CD14-positive monocyte (primary cell): ENCODE results near the gene ABHD10. TPM values are rescaled to one million over a fixed set of nuclear protein-coding genes. Genes with fewer than 3 reads are reported as not detected.

Source experiments
- DNase-seq, 3 donors: peaks; one replicate each; pipeline ENCODE4 v3.0.0-alpha.2; 2011 to 2022
- H2AFZ ChIP-seq: 2 replicates; pipeline ENCODE4 v1.6.0; 2012; ENCODE audit warnings: mild to moderate bottlenecking, low read depth, low read length, inconsistent platforms; ENCODE audit not compliant: insufficient read depth, poor library complexity, severe bottlenecking
- H3K27ac ChIP-seq, 2 donors: 1 replicate in 1 of 2; 2 replicates in 1 of 2; pipeline ENCODE4 v1.5.1; 2012 to 2013; ENCODE audit warnings: low read length in 2 of 2, control low read depth in 1 of 2, inconsistent platforms in 1 of 2, low read depth in 1 of 2, mild to moderate bottlenecking in 1 of 2
- H3K27me3 ChIP-seq, 2 donors: one replicate each; pipeline versions ENCODE4 v1.6.0 to v1.6.1; 2011 to 2013; ENCODE audit warnings: low read length in 2 of 2; ENCODE audit not compliant: control insufficient read depth in 2 of 2, insufficient read depth in 2 of 2
- H3K36me3 ChIP-seq, 2 donors: replicated peaks in 1 of 2; 1 replicate in 1 of 2; 2 replicates in 1 of 2; pipeline versions ENCODE4 v1.5.1 to v1.6.1; 2012 to 2013; ENCODE audit warnings: low read length in 2 of 2, control low read depth in 1 of 2, inconsistent platforms in 1 of 2, mild to moderate bottlenecking in 1 of 2; ENCODE audit not compliant: insufficient read depth in 2 of 2, control insufficient read depth in 1 of 2
- H3K4me1 ChIP-seq, 2 donors: 1 replicate in 1 of 2; 2 replicates in 1 of 2; pipeline versions ENCODE4 v1.5.1 to v1.6.1; 2012 to 2013; ENCODE audit warnings: low read length in 2 of 2, control low read depth in 1 of 2, inconsistent platforms in 1 of 2, mild to moderate bottlenecking in 1 of 2, moderate library complexity in 1 of 2; ENCODE audit not compliant: insufficient read depth in 2 of 2, control insufficient read depth in 1 of 2
- H3K4me2 ChIP-seq: replicated peaks from 2 replicates; pipeline ENCODE3; 2012; ENCODE audit warnings: low read length, moderate library complexity, mild to moderate bottlenecking; ENCODE audit not compliant: poor library complexity, severe bottlenecking; ENCODE audit errors: extremely low read depth
- H3K4me3 ChIP-seq, 3 experiments: fragments of 200-600 bp in 1 of 3; sonication (generic) in 1 of 3; replicated peaks in 1 of 3; 1 replicate in 2 of 3; 2 replicates in 1 of 3; pipeline ENCODE4 v1.5.1; 2011 to 2013; ENCODE audit warnings: low read length in 3 of 3, mild to moderate bottlenecking in 3 of 3, control low read depth in 2 of 3, low read depth in 2 of 3, inconsistent platforms in 1 of 3, moderate library complexity in 1 of 3
- H3K79me2 ChIP-seq: 2 replicates; pipeline ENCODE4 v1.6.0; 2012; ENCODE audit warnings: mild to moderate bottlenecking, control low read depth, inconsistent platforms, low read length, moderate library complexity; ENCODE audit not compliant: insufficient read depth
- H3K9ac ChIP-seq: 2 replicates; pipeline ENCODE4 v1.6.0; 2017; ENCODE audit warnings: low read length, mild to moderate bottlenecking; ENCODE audit not compliant: insufficient read depth, poor library complexity, severe bottlenecking
- H3K9me3 ChIP-seq, 2 donors: replicated peaks in 1 of 2; 1 replicate in 1 of 2; 2 replicates in 1 of 2; pipeline versions ENCODE4 v1.5.1 to v1.6.1; 2012 to 2013; ENCODE audit warnings: low read length in 2 of 2, control low read depth in 1 of 2; ENCODE audit not compliant: control insufficient read depth in 1 of 2, insufficient read depth in 1 of 2
- H4K20me1 ChIP-seq: 2 replicates; pipeline ENCODE4 v1.6.0; 2012; ENCODE audit warnings: mild to moderate bottlenecking, low read length, control low read depth, moderate library complexity; ENCODE audit not compliant: insufficient read depth
- H3K27ac Mint-ChIP-seq, 7 donors: one replicate each; pipeline ENCODE4 v1.8.0; 2020; ENCODE audit warnings: mild to moderate bottlenecking in 7 of 7, mixed read lengths in 7 of 7, moderate library complexity in 6 of 7, inconsistent platforms in 2 of 7
- H3K27me3 Mint-ChIP-seq, 3 donors: one replicate each; pipeline ENCODE4 v1.8.0; 2021 to 2022; ENCODE audit warnings: low read depth in 3 of 3, mild to moderate bottlenecking in 3 of 3, mixed read lengths in 3 of 3, moderate library complexity in 3 of 3, inconsistent platforms in 1 of 3
- H3K36me3 Mint-ChIP-seq, 2 donors: one replicate each; pipeline ENCODE4 v1.8.0; 2020; ENCODE audit warnings: mixed read lengths in 2 of 2, inconsistent platforms in 1 of 2, mild to moderate bottlenecking in 1 of 2
- H3K4me1 Mint-ChIP-seq: one replicate; pipeline ENCODE4 v1.8.0; 2020; ENCODE audit warnings: mild to moderate bottlenecking, mixed read lengths
- H3K4me3 Mint-ChIP-seq, 2 donors: one replicate each; pipeline ENCODE4 v1.8.0; 2020; ENCODE audit warnings: mild to moderate bottlenecking in 2 of 2, mixed read lengths in 2 of 2, moderate library complexity in 1 of 2
- H3K9me3 Mint-ChIP-seq, 7 donors: one replicate each; pipeline ENCODE4 v1.8.0; 2020 to 2022; ENCODE audit warnings: mixed read lengths in 7 of 7, mild to moderate bottlenecking in 6 of 7, moderate library complexity in 6 of 7, inconsistent platforms in 2 of 7
- WGBS: methylation state at CpG from one replicate; pipeline ENCODE4 v1.1.5; 2013; ENCODE audit warnings: missing lambda C conversion rate; ENCODE audit not compliant: insufficient coverage; 5-methylcytosine and 5-hydroxymethylcytosine counted together
- intact Hi-C, 2 donors: fragments of 100-400 bp; cut with micrococcal nuclease; formaldehyde crosslinking; loops; one replicate each; pipeline versions ENCODE4 v1.15.0 to v1.15.1; 2023
- polyA plus RNA-seq, 3 donors: library from polyadenylated mRNA; depleted of rRNA in 1 of 3; unstranded in 2 of 3; stranded (reverse) in 1 of 3; fragments of 300-500 nt in 2 of 3; fragments of >200 nt in 1 of 3; fragmentation: Illumina TruSeq in 2 of 3; gene quantifications; 1 replicate in 2 of 3; 2 replicates in 1 of 3; pipeline ENCODE4 v1.2.3, GENCODE V29; 2012 to 2021
- TF ChIP-seq, protein P1 (sequence below): fragments of 200-600 bp; IDR thresholded peaks from one replicate; pipeline ENCODE4 v1.8.0; 2022; ENCODE audit warnings: antibody characterized with exemption, mild to moderate bottlenecking

The ABHD10 gene
- polyA plus RNA-seq, 3 donors: 15.2 to 22.3 (median 17.0) TPM

DNA sequence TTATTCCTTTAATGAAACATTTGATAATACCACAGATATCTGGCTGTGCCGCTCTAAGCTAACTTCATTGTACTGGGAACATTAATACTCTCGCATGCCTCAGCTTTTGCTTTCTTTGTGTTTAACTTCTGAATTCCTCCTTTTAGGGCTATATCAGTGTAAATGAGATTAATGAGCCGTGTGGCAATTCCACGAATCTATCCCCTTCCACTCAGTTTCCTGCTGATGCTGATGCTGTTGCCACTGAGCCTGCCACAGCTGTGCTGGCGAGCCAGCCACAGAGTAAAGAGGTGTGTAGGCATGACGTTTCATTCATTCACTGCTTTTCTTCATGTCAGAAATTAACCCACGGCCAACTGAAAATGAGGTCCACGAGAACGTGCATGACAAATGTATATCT, 30.0 kb upstream of the ABHD10 start:
- DNase-seq: no peak
- no peaks in the 10 kb centered on the region for H3K4me1 ChIP-seq
- no peak overlapping the region for H3K9ac ChIP-seq
- H4K20me1 ChIP-seq: no peaks in the 10 kb centered on the region
- no peaks in the 10 kb centered on the region for H3K27me3 ChIP-seq
- H3K36me3 ChIP-seq: no peaks in the 10 kb centered on the region
- no peaks in the 10 kb centered on the region for H3K4me1 Mint-ChIP-seq
- TF ChIP-seq, protein P1, sequence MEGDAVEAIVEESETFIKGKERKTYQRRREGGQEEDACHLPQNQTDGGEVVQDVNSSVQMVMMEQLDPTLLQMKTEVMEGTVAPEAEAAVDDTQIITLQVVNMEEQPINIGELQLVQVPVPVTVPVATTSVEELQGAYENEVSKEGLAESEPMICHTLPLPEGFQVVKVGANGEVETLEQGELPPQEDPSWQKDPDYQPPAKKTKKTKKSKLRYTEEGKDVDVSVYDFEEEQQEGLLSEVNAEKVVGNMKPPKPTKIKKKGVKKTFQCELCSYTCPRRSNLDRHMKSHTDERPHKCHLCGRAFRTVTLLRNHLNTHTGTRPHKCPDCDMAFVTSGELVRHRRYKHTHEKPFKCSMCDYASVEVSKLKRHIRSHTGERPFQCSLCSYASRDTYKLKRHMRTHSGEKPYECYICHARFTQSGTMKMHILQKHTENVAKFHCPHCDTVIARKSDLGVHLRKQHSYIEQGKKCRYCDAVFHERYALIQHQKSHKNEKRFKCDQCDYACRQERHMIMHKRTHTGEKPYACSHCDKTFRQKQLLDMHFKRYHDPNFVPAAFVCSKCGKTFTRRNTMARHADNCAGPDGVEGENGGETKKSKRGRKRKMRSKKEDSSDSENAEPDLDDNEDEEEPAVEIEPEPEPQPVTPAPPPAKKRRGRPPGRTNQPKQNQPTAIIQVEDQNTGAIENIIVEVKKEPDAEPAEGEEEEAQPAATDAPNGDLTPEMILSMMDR: no peak
- H3K9me3 Mint-ChIP-seq: no peaks in the 10 kb centered on the region
- H3K27ac Mint-ChIP-seq: peak overlapping the region in 1 of 7 donors; percentile 26
- H3K4me3 Mint-ChIP-seq: no peak overlapping the region
- H3K4me3 ChIP-seq: no peak overlapping the region
- no peaks in the 10 kb centered on the region for H3K9me3 ChIP-seq
- H3K27ac ChIP-seq: no peak overlapping the region
- H3K79me2 ChIP-seq: no peaks in the 10 kb centered on the region
- H3K27me3 Mint-ChIP-seq: peaks cover 0 to 9% (median 0%) of the 10 kb centered on the region in 3 donors
- WGBS: 100% methylated on average over 3 of the region's 9 CpGs
- no peak overlapping the region for H2AFZ ChIP-seq
- no peak overlapping the region for H3K4me2 ChIP-seq
- intact Hi-C loops: no loop called here
- no peaks in the 10 kb centered on the region for H3K36me3 Mint-ChIP-seq

DNA sequence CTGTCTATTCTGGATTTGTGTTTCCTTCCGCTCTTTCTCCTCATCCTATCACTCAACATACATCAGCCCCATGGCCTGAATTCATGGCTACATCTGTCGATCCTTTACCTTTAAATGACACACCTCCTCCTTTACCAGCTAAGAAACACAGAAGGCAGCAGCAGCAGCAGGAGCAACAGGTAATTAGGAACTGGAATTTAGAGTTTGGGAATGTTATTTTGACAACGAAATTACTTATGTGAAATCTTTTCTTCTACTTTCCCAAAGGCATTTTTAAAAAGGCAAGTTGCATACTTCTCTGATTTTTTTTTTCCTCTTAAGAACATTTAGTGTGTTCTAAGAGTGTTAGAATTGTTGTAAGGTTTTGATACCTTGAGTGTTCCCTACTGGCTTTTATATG, 29.1 kb upstream of the ABHD10 start:
- H3K9ac ChIP-seq: no peak overlapping the region
- no peaks in the 10 kb centered on the region for H3K4me1 ChIP-seq
- no peak overlapping the region for H3K4me3 ChIP-seq
- H3K4me1 Mint-ChIP-seq: no peaks in the 10 kb centered on the region
- no peak overlapping the region for H2AFZ ChIP-seq
- no peaks in the 10 kb centered on the region for H3K79me2 ChIP-seq
- no peaks in the 10 kb centered on the region for H3K9me3 ChIP-seq
- no peak overlapping the region for H3K4me3 Mint-ChIP-seq
- TF ChIP-seq, protein P1: no peak
- no peaks in the 10 kb centered on the region for H4K20me1 ChIP-seq
- intact Hi-C loops: no loop called here
- peaks cover 0 to 6% (median 0%) of the 10 kb centered on the region in 3 donors for H3K27me3 Mint-ChIP-seq
- no peaks in the 10 kb centered on the region for H3K36me3 Mint-ChIP-seq
- 100% methylated on average over 1 of the region's 3 CpGs for WGBS
- H3K27ac ChIP-seq: no peak overlapping the region
- H3K36me3 ChIP-seq: no peaks in the 10 kb centered on the region
- no peak overlapping the region for H3K27ac Mint-ChIP-seq
- no peaks in the 10 kb centered on the region for H3K27me3 ChIP-seq
- no peak overlapping the region for H3K4me2 ChIP-seq
- no peaks in the 10 kb centered on the region for H3K9me3 Mint-ChIP-seq
- no peak for DNase-seq
